ENCODE data around the gene DMRTC2. TPM values are rescaled to one million over a fixed set of nuclear protein-coding genes. Genes with fewer than 3 reads are reported as not detected.

The DMRTC2 gene
- total and polyA plus RNA-seq, 9 of the 15 experiments (the other 6 are each of a cell fraction or from before 2014, with no cell fraction given): 0.03 TPM; not detected in 8

DNA sequence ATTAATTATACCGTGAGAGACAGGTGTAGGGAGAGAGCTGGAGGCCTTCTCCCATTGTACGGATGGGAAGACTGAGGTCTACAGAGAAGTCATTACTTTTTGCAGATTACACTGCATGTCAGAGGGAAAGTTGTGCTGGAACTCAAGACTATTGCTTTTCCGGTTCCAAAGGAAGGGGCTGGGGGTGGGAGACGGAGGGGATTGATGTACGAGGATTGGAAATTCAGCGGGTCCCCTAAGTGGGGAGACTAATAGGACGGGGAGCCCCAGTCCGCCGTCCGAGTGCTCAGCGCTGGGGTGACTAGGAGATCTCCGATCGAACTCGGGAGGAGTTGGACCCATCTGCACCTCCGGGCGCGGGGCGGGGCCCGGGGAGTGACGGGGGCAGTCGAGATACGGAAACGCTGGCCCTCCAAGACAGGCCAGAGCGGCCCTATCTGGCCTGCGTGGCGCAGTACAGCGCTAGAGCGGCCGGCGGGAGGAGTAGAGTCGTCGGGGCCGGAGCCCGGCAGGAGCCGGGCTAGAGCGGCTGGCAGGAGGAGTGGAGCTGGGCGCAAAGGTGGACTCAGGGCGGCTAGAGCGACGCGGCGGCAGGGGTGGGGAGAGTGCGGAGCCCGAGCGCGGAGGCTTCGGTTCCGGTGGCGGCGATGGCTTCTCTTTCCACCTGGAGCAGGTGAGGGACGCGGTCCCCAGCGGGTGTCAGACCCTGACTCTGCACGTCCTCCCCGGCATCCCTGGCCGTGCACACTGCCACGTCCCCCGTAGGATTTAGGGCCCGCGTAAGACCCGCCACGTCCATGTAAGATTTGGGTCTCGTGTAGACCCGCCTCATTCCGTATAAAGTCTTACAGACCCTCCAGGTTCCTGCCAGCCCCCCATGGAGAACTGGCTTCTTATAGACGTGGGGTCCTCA is 39.2 kb downstream of the DMRTC2 start (continued):
- TF ChIP-seq KDM4B (IDR thresholded peaks at IDR 0.05; ENCODE audit: borderline replicate concordance in 2 of 2, low read depth in 1 of 2): peak in 1 of 2 experiments; percentile 86; a peak in 1 of 4 replicates
- TF ChIP-seq, protein P1, sequence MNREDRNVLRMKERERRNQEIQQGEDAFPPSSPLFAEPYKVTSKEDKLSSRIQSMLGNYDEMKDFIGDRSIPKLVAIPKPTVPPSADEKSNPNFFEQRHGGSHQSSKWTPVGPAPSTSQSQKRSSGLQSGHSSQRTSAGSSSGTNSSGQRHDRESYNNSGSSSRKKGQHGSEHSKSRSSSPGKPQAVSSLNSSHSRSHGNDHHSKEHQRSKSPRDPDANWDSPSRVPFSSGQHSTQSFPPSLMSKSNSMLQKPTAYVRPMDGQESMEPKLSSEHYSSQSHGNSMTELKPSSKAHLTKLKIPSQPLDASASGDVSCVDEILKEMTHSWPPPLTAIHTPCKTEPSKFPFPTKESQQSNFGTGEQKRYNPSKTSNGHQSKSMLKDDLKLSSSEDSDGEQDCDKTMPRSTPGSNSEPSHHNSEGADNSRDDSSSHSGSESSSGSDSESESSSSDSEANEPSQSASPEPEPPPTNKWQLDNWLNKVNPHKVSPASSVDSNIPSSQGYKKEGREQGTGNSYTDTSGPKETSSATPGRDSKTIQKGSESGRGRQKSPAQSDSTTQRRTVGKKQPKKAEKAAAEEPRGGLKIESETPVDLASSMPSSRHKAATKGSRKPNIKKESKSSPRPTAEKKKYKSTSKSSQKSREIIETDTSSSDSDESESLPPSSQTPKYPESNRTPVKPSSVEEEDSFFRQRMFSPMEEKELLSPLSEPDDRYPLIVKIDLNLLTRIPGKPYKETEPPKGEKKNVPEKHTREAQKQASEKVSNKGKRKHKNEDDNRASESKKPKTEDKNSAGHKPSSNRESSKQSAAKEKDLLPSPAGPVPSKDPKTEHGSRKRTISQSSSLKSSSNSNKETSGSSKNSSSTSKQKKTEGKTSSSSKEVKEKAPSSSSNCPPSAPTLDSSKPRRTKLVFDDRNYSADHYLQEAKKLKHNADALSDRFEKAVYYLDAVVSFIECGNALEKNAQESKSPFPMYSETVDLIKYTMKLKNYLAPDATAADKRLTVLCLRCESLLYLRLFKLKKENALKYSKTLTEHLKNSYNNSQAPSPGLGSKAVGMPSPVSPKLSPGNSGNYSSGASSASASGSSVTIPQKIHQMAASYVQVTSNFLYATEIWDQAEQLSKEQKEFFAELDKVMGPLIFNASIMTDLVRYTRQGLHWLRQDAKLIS (CRISPR knock-in tag; IDR thresholded peaks at IDR 0.05): no peak; the same call in 1 of the 2 replicates
- TF ChIP-seq OTX1 (CRISPR knock-in tag; IDR thresholded peaks at IDR 0.05): peak; percentile 60; the same call in 1 of the 2 replicates
- TF ChIP-seq CEBPG (CRISPR knock-in tag; IDR thresholded peaks at IDR 0.05): no peak
- no peak for TF ChIP-seq CEBPG (tag; conservative IDR thresholded peaks at IDR 0.05 in 1 of 2, IDR thresholded peaks at IDR 0.05 in 1 of 2)
- peak; percentile 82 for TF ChIP-seq RBFOX2 (IDR thresholded peaks at IDR 0.05; ENCODE audit: low read depth, low read length)
- TF ChIP-seq HMGN3 (IDR thresholded peaks at IDR 0.05; ENCODE audit: borderline replicate concordance, extremely low read depth, insufficient read length, low read depth, low read length): peak; percentile 98
- 0 out of 2 replicates have a peak, but pooled peaks have one; percentile 43 for TF ChIP-seq KLF10 (CRISPR knock-in tag; IDR thresholded peaks at IDR 0.05)
- peak; percentile 71 for TF ChIP-seq RBBP5 (IDR thresholded peaks at IDR 0.05; ENCODE audit: borderline replicate concordance, insufficient read depth, low read length, poor library complexity, severe bottlenecking)
- TF ChIP-seq SRF (CRISPR knock-in tag; IDR thresholded peaks at IDR 0.05): peak in 1 of 2 experiments; percentile 40; a peak in 1 of 4 replicates
- no peak for TF ChIP-seq ZNF217 (CRISPR knock-in tag; IDR thresholded peaks at IDR 0.05)
- TF ChIP-seq CBX3 (IDR thresholded peaks at IDR 0.05; ENCODE audit: borderline replicate concordance in 1 of 2, low read length in 2 of 2): peak in 1 of 2 experiments; percentile 84; a peak in 2 of 3 replicates
- TF ChIP-seq ADNP (tag; IDR thresholded peaks at IDR 0.05): peak; percentile 100
- no peak for TF ChIP-seq JUNB (CRISPR knock-in tag; conservative IDR thresholded peaks at IDR 0.05)
- TF ChIP-seq, protein P2, sequence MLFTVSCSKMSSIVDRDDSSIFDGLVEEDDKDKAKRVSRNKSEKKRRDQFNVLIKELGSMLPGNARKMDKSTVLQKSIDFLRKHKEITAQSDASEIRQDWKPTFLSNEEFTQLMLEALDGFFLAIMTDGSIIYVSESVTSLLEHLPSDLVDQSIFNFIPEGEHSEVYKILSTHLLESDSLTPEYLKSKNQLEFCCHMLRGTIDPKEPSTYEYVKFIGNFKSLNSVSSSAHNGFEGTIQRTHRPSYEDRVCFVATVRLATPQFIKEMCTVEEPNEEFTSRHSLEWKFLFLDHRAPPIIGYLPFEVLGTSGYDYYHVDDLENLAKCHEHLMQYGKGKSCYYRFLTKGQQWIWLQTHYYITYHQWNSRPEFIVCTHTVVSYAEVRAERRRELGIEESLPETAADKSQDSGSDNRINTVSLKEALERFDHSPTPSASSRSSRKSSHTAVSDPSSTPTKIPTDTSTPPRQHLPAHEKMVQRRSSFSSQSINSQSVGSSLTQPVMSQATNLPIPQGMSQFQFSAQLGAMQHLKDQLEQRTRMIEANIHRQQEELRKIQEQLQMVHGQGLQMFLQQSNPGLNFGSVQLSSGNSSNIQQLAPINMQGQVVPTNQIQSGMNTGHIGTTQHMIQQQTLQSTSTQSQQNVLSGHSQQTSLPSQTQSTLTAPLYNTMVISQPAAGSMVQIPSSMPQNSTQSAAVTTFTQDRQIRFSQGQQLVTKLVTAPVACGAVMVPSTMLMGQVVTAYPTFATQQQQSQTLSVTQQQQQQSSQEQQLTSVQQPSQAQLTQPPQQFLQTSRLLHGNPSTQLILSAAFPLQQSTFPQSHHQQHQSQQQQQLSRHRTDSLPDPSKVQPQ (CRISPR knock-in tag; IDR thresholded peaks at IDR 0.05; ENCODE audit: borderline replicate concordance): no peak
- 0 out of 2 replicates have a peak, but pooled peaks have one; percentile 12 for TF ChIP-seq NFE2 (IDR thresholded peaks at IDR 0.05; ENCODE audit: low read depth)
- peak; percentile 70 for TF ChIP-seq TOE1 (IDR thresholded peaks at IDR 0.05; ENCODE audit: borderline replicate concordance)
- no peak for TF ChIP-seq TOE1 (CRISPR knock-in tag; IDR thresholded peaks at IDR 0.05; ENCODE audit: borderline replicate concordance, low read depth)
- peak; percentile 91 for TF ChIP-seq POLR2A (conservative IDR thresholded peaks at IDR 0.05)
